ENCODE results near the gene GNPAT. TPM values are rescaled to one million over a fixed set of nuclear protein-coding genes. Genes with fewer than 3 reads are reported as not detected.

Gene GNPAT
- total and polyA plus RNA-seq, 2 of the 8 experiments (the other 6 are each of a cell fraction or from before 2014, with no cell fraction given), result 22.9 to 47.4 TPM

DNA sequence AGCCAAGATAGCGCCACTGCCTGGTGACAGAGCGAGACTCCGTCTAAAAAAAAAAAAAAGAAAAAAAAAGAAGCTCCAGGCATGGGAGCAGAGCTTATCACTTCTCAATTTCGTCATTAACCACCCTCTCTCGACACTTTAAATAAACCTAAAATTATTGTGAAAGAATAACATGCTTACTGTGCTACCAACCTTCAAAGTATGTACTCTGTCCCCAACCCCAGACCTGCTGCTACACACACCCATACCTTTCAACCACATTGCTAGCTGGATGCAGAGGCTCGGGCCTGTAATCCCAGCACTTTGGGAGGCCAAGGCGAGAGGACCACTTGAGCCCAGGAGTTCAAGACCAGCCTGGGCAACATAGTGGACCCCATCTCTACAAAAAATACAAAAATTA is 38.7 kb downstream of the GNPAT start:
- POLR2A ChIA-PET (ENCODE audit: partially characterized antibody), result no interaction called here
- WGBS, 2 experiments (ENCODE audit: extremely low coverage in 1 of 2, insufficient coverage in 1 of 2, insufficient read length in 1 of 2, insufficient replicate concordance in 2 of 2, low coverage in 1 of 2, low lambda C conversion rate in 2 of 2, missing lambda C conversion rate in 1 of 2), result 86% methylated on average over 6 of the region's 7 CpGs; no CpG with 5 or more reads in 1 of the 2 experiments
- no peak overlapping the region for H4K5ac ChIP-seq (ENCODE audit: insufficient read length, low read depth, low read length)
- no peaks in the 10 kb centered on the region for H3K79me1 ChIP-seq (ENCODE audit: low read depth, low read length)
- no peak overlapping the region for H2BK12ac ChIP-seq (ENCODE audit: low read depth, low read length)
- H2BK15ac ChIP-seq (ENCODE audit: low read length), result no peak overlapping the region
- CTCF ChIA-PET (ENCODE audit: partially characterized antibody), result interaction anchor here (0.5 to 2.5 kb wide), 3 partner anchors 9 to 322 kb away, joined by 3 to 7 read pairs (median 6); no protein-coding TSS in a partner anchor
- no peaks in the 10 kb centered on the region; a peak in 1 of 4 replicates for H3K9me3 ChIP-seq (ENCODE audit: insufficient read depth in 2 of 2, low read depth in 1 of 2, low read length in 1 of 2)
- no peak overlapping the region for H3K4me3 ChIP-seq (ENCODE audit: extremely low read depth in 1 of 4, insufficient read depth in 2 of 4, low read depth in 3 of 4, low read length in 4 of 4)
- H4K91ac ChIP-seq (replicated peaks; ENCODE audit: insufficient read length, low read length), result no peak overlapping the region
- H3K14ac ChIP-seq (ENCODE audit: insufficient read length), result no peak overlapping the region
- DNase-seq (ENCODE audit: low read depth in 1 of 2, low spot score in 2 of 2) (no peak), FAIRE-seq (no peak)
- H3K9ac ChIP-seq (replicated peaks in 1 of 4; ENCODE audit: extremely low read depth in 1 of 4, low read depth in 3 of 4, low read length in 3 of 4), result no peak overlapping the region
- no peak overlapping the region for H4K8ac ChIP-seq (ENCODE audit: extremely low read depth, insufficient read depth, low read length)
- H3K27me3 ChIP-seq (replicated peaks in 1 of 4; ENCODE audit: control insufficient read depth in 3 of 4, extremely low read depth in 1 of 4, insufficient read depth in 3 of 4, low read length in 3 of 4), result no peaks in the 10 kb centered on the region
- H3K4ac ChIP-seq (replicated peaks; ENCODE audit: insufficient read length, low read depth, low read length), result no peak overlapping the region
- no peak overlapping the region for H2BK20ac ChIP-seq (ENCODE audit: low read length)
- H3K36me3 ChIP-seq (ENCODE audit: control insufficient read depth in 2 of 4, insufficient read depth in 4 of 4, low read length in 3 of 4), result peaks cover 0 to 24% (median 7%) of the 10 kb centered on the region in 4 experiments; a peak in 4 of 8 replicates
- no peaks in the 10 kb centered on the region for H3K79me2 ChIP-seq (ENCODE audit: control insufficient read depth in 1 of 2, insufficient read depth in 2 of 2, low read length in 2 of 2)
- no peaks in the 10 kb centered on the region for H4K20me1 ChIP-seq (replicated peaks in 1 of 2; ENCODE audit: control insufficient read depth in 1 of 2, insufficient read depth in 2 of 2, low read length in 2 of 2)
- no peak overlapping the region for H3K23ac ChIP-seq (ENCODE audit: insufficient read length)
- H3K4me2 ChIP-seq (ENCODE audit: insufficient read depth in 1 of 2, low read depth in 2 of 2, low read length in 2 of 2), result no peak overlapping the region
- no peak overlapping the region for H2AFZ ChIP-seq (ENCODE audit: low read length)
- no peak overlapping the region for H3K27ac ChIP-seq (ENCODE audit: low read depth, low read length)
- H2BK120ac ChIP-seq (replicated peaks; ENCODE audit: low read depth, low read length), result no peak overlapping the region
- H3K18ac ChIP-seq (ENCODE audit: extremely low read depth, low read length), result no peak overlapping the region
- no peak overlapping the region for H2BK5ac ChIP-seq (ENCODE audit: low read depth, low read length)
- H2AK5ac ChIP-seq (ENCODE audit: low read depth, low read length), result no peak overlapping the region
- no peaks in the 10 kb centered on the region for H3K23me2 ChIP-seq (ENCODE audit: low read depth, low read length)
- H3K56ac ChIP-seq (replicated peaks; ENCODE audit: insufficient read length, low read depth, low read length), result no peak overlapping the region
- H3K4me1 ChIP-seq (replicated peaks in 1 of 4; ENCODE audit: control insufficient read depth in 3 of 4, insufficient read depth in 4 of 4, low read length in 3 of 4), result peaks cover 0 to 4% (median 0%) of the 10 kb centered on the region in 4 experiments; a peak in 1 of 7 replicates
- no peak for TF ChIP-seq BCL11A (IDR thresholded peaks at IDR 0.05; ENCODE audit: low read depth in 2 of 2, low read length in 2 of 2)
- no peak for TF ChIP-seq RFX5 (IDR thresholded peaks at IDR 0.05; ENCODE audit: borderline replicate concordance, low read depth, low read length)
- no peak for TF ChIP-seq NANOG (IDR thresholded peaks at IDR 0.05; ENCODE audit: insufficient read depth, low read depth, low read length, poor library complexity, severe bottlenecking)
- TF ChIP-seq GABPA (IDR thresholded peaks at IDR 0.05; ENCODE audit: borderline replicate concordance, insufficient read depth, low read length), result no peak
- no peak for TF ChIP-seq JUND (IDR thresholded peaks at IDR 0.05; ENCODE audit: low read length)
- TF ChIP-seq SIRT6 (IDR thresholded peaks at IDR 0.05; ENCODE audit: low read length), result no peak
- TF ChIP-seq POLR2A (IDR thresholded peaks at IDR 0.05; ENCODE audit: control extremely low read depth in 1 of 2, low read depth in 2 of 2, low read length in 2 of 2), result no peak
- no peak for TF ChIP-seq SP1 (IDR thresholded peaks at IDR 0.05; ENCODE audit: low read depth, low read length)
- TF ChIP-seq FOSL1 (IDR thresholded peaks at IDR 0.05; ENCODE audit: insufficient read depth, low read depth, low read length), result no peak
- TF ChIP-seq KDM4A (IDR thresholded peaks at IDR 0.05; ENCODE audit: low read depth, low read length, severe bottlenecking), result no peak
- TF ChIP-seq SUZ12 (IDR thresholded peaks at IDR 0.05; ENCODE audit: low read length), result no peak
- no peak for TF ChIP-seq CBX5 (IDR thresholded peaks at IDR 0.05; ENCODE audit: low read depth, low read length)
- no peak for TF ChIP-seq EP300 (IDR thresholded peaks at IDR 0.05; ENCODE audit: borderline replicate concordance in 1 of 2, low read depth in 2 of 2, low read length in 2 of 2)
- no peak for TF ChIP-seq EZH2 (IDR thresholded peaks at IDR 0.05; ENCODE audit: low read depth, low read length, severe bottlenecking)
